Vagina (tissue), 2 donors: ENCODE data around the gene PPP4R4.

Experiments
- CTCF ChIP-seq, 3 experiments: fragments of 450-650 bp in 2 of 3; fragments of 200-600 bp in 1 of 3; sonication (generic) in 1 of 3; IDR thresholded peaks; one replicate each; pipeline ENCODE4 v1.5.1; 2017 to 2019; ENCODE audit warnings: antibody characterized with exemption in 3 of 3, mild to moderate bottlenecking in 2 of 3, moderate library complexity in 2 of 3
- POLR2A ChIP-seq, 2 donors: fragments of 450-650 bp; IDR thresholded peaks; one replicate each; pipeline ENCODE4 v1.6.1; 2017; ENCODE audit warnings: antibody characterized with exemption in 2 of 2, mild to moderate bottlenecking in 2 of 2, moderate library complexity in 2 of 2
- POLR2AphosphoS5 ChIP-seq, 2 donors: sonication (generic); formaldehyde crosslinking; IDR thresholded peaks; one replicate each; pipeline ENCODE4 v1.9.0; 2017; ENCODE audit warnings: antibody characterized with exemption in 2 of 2, mild to moderate bottlenecking in 2 of 2, low read depth in 1 of 2; ENCODE audit not compliant: insufficient read depth in 1 of 2

GRCh38 chr14:94171208-94171607 is 2.9 kb upstream of the PPP4R4 start:
- TF ChIP-seq CTCF (IDR thresholded peaks at IDR 0.05) (no peak), POLR2A (IDR thresholded peaks at IDR 0.05) (no peak), POLR2AphosphoS5 (IDR thresholded peaks at IDR 0.05; ENCODE audit: insufficient read depth in 1 of 2, low read depth in 1 of 2) (no peak)
